Measurements from ENCODE around the gene SHCBP1L. TPM values are rescaled to one million over a fixed set of nuclear protein-coding genes. Genes with fewer than 3 reads are reported as not detected.

Gene SHCBP1L
- total RNA-seq, 2 donors from 2014 or later: not detected

GRCh38 chr1:182857212-182857611 lies 95.8 kb downstream of the SHCBP1L start:
- DNase-seq (ENCODE audit: low spot score): no peak
- H3K4me3 ChIP-seq: no peak overlapping the region
- peaks cover 0 to 6% of the 10 kb centered on the region in 2 donors for H3K4me1 ChIP-seq
- H3K36me3 ChIP-seq: peaks cover 100% of the 10 kb centered on the region
- no peak overlapping the region for H3K27ac ChIP-seq
- no peak for TF ChIP-seq CTCF (IDR thresholded peaks at IDR 0.05)
- H3K9me3 ChIP-seq: no peaks in the 10 kb centered on the region
- no peaks in the 10 kb centered on the region for H3K27me3 ChIP-seq

GRCh38 chr1:182855911-182856310 lies 97.1 kb downstream of the SHCBP1L start:
- Histone ChIP-seq H3K36me3 (peaks cover 98% of the 10 kb centered on the region), H3K9me3 (no peaks in the 10 kb centered on the region), H3K4me3 (no peak overlapping the region), H3K4me1 (peaks cover 0 to 6% of the 10 kb centered on the region in 2 donors), H3K27me3 (no peaks in the 10 kb centered on the region), H3K27ac (no peak overlapping the region)
- no peak for TF ChIP-seq CTCF (IDR thresholded peaks at IDR 0.05)
- DNase-seq (ENCODE audit: low spot score): no peak

- H3K4me3 ChIP-seq: no peak overlapping the region
- no peak for DNase-seq (ENCODE audit: low spot score)
- H3K36me3 ChIP-seq: peaks cover 91% of the 10 kb centered on the region
- no peaks in the 10 kb centered on the region for H3K9me3 ChIP-seq
- no peak overlapping the region for H3K27ac ChIP-seq
- no peak for TF ChIP-seq CTCF (IDR thresholded peaks at IDR 0.05)
- no peaks in the 10 kb centered on the region for H3K27me3 ChIP-seq
- H3K4me1 ChIP-seq: peaks cover 0 to 6% of the 10 kb centered on the region in 2 donors
Measured at GRCh38 chr1:182851825-182852224, 101.1 kb downstream of the SHCBP1L start.

GRCh38 chr1:182850319-182850718 lies 102.6 kb downstream of the SHCBP1L start:
- no peaks in the 10 kb centered on the region for H3K27me3 ChIP-seq
- peaks cover 80% of the 10 kb centered on the region for H3K36me3 ChIP-seq
- no peak overlapping the region for H3K27ac ChIP-seq
- no peak for DNase-seq (ENCODE audit: low spot score)
- no peaks in the 10 kb centered on the region for H3K9me3 ChIP-seq
- TF ChIP-seq CTCF (IDR thresholded peaks at IDR 0.05): no peak
- no peak overlapping the region for H3K4me3 ChIP-seq
- no peaks in the 10 kb centered on the region for H3K4me1 ChIP-seq

Other genes starting within 250 kb of the SHCBP1L start
- gene NPL, start 163.4 kb downstream of the SHCBP1L start, total RNA-seq: 1 to 10 TPM; 3.4 to 4.8 TPM
- gene DHX9, start 113.8 kb downstream of the SHCBP1L start, total RNA-seq: 10 to 100 TPM; 44.7 to 55.5 TPM
- gene LAMC1, start 70.3 kb upstream of the SHCBP1L start, total RNA-seq: 100 to 1,000 TPM; 154 to 159 TPM
- gene LAMC2, start 233.1 kb upstream of the SHCBP1L start, total RNA-seq: 1 to 10 TPM; 2.6 to 4.9 TPM